HG03439 (cell line): Measurements from ENCODE around the gene DLG1.

Experiments used
- ATAC-seq: cut with Tn5 transposase; IDR thresholded peaks from one replicate; pipeline ENCODE4 v1.9.1; 2021; ENCODE audit warnings: mild to moderate bottlenecking, moderate library complexity; ENCODE audit not compliant: unreplicated experiment

Gene DLG1

DNA sequence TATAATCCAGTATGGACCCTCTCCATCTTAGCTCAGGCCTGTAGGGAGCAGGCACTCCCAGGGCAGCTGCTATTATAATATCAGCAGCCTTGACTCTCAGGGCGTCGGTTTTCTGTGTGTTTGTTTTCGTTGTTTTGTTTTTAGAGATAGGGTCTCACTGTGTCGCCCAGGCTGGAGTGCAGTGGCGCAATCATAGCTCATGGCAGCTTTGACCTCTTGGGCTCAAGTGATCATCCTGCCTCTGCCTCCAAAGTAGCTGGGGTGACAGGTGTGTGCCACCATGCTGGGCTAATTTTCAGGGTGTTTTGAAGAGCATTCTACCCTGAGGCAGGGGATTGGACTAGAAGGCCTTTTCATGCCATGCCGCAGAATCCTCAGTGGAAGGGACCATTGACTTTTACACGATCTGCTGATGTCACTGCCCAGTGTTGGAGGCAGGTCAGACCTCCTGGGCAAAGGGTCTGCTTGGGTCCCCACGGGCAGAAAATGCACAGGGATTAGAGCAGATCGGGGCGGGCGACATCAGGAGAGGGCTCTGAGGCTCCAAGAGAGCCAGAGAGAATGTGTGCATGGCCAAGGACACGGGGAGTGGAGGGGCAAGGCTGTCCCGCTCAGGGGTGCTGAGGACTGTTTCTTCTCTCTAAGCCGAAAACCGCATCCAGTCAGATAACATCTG, 276.5 kb downstream of the DLG1 start:
- ATAC-seq, result no peak

DNA sequence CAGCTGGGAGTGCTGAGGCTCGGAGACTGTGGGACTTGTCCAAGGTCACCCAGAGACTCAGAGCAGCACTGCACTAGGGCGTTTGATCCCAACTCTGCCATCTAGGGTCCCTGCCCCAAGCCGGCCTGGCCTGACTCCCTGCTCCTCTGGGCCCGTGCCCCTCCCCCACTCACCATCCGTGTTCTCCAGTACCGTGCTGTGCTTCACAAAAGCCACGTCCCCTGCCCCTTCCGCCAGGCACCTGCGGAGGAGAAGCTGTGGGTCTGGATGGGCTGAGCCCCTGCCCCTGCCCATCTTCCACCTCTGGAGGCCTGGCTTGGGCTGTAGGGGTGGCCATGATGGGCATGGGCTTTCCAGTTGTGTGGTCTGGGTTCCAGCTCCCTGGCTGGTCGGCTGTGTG, 277.2 kb downstream of the DLG1 start:
- no peak for ATAC-seq

DNA sequence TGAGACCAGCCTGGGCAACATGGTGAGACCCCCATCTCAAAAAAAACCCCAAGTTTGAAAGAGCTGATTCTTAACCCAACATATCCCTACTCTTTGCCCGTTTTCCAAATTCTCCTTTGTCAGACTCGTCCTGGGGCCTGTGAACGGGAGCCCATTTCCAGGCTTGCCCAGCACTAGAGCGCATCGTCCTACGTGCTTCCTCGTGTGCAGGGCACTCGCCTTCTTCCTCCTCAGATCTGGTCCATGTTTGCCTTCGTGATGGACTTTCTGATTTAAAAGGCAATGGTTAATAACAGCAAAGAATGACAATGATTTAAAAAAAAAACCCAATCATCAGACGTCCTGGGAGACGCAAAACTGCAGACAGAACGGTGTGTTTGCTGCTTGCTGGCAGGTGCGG, 278.9 kb downstream of the DLG1 start:
- ATAC-seq, result no peak

DNA sequence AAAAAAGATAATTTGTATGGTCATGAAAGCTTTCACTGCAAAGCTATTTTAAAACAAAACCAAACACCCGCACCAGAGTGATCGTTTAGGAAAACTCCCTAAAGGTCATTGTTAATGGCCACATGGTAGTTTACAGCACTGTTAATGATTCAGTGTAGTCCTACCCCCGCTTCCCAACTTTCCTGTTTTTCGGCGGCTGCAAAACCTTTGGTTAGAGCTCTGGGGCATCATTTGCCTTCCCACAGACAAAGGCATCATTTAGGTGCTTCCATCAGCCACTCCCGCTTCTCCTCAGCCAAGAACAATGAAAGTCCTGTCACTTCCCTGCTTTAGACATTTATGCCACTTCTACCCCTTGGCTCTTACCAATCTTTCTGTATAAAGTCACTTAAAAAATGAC, 279.4 kb downstream of the DLG1 start:
- ATAC-seq, result no peak

DNA sequence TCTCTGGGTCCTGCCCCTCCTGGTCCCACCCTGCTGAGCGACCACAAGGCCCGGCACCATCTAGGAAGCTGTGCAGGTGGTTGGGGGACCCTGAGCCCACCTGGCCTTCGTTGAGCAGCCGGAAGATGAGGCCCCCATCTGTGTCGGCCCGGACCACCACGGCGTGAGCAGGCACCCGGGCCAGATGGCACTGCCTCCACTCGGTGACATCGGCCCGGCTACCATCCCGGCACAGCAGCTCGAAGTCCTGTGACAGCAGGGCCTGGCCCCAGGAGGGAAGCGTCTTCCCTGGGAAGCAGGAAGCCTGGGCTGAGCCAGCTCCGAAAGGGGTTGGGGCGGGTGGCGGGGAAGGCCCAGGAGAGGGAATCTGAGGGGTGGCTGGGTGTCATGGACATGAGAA, 281.4 kb downstream of the DLG1 start:
- ATAC-seq, result no peak

DNA sequence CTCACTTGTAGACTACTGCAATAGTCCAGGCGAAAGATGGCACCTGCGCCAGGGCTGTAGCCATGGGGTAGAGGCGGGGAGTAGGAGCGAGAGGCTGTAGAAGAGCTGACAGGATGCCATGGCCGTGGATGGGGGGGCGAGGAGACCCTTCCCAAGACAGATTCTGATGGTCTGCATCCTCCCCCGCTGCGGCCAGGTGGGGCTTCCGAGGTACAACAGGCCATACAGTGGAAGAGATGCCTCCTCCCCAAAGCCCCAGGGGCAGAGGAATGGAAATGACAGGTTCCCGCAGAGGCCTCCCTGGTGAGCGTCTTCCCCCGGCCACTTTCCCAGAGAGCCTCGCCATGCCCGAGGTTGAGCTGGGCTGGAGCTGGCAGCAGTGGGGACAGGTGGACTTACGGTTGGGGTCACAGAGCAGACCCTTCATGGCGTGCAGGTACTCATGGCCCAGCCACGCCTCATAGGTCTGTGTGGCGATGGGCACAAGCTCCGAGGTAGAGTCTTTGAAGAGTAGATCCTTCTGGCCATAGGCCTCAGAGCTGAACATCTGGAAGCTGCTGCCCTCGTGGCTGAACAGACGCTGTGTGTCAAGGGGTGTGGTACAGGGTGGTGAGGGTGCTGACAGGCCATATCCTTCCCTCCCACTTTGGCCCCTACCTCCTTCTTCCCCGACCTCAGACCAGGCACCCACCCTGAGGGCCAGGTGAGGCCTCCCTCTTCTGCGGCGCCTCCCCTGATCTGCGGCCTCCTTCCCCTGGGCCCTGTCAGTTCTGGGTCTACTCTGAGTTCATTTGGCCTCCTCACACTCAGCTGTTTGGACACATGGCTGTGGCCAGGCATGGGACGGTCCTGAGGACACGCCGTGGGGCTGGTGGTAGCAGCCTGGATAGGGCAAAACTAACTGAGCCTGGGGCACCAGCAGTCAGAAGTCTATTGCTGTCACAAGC, 282.3 kb downstream of the DLG1 start:
- ATAC-seq, result no peak

DNA sequence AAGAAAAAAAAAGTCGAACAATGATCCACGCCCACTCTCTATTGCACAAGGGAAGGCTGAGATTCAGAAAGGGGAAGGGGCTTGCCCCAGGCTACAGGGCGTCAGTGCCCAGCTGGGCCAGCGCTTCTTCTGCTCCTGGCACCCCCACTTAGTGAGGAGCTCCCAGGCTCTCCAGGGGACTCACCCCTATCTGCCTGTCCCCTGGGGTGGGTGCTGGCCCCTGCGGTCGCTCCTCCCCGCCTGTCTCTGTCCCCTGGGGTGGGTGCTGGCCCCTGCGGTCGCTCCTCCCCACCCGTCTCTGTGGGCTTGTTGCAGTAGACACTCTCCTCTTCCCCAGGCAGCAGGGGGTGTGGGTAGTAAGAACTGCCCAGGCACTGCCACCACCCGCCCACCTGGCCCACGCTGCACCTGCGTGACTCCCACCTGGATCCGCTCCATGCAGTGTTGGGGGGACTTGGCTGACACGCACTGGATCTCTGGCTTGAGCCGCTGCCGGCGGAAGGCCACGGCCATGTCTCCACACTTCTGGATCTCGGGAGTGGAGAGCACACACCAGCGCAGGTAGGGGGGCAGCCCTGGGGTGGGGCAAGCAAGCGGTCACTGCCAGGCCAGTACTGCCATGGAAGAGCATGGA, 283.4 kb downstream of the DLG1 start:
- ATAC-seq, result no peak

DNA sequence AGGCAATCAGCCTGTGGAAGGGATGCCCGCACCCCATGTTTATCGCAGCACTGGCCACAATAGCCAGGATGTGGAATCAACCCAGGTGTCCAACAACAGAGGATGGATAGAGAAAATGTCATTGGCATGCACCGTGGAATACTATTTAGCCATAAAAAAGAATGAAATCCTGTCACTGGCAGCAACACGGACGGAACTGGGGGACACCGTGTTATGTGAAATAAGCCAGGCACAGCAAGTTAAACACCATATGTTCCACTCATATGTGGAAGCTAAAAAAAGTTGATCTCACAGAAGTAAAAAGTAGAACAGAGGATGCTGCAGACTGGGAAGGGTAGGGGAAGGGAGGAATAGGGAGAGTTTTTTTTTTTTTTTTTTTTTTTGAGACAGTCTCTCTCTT, 284.4 kb downstream of the DLG1 start:
- no peak for ATAC-seq

DNA sequence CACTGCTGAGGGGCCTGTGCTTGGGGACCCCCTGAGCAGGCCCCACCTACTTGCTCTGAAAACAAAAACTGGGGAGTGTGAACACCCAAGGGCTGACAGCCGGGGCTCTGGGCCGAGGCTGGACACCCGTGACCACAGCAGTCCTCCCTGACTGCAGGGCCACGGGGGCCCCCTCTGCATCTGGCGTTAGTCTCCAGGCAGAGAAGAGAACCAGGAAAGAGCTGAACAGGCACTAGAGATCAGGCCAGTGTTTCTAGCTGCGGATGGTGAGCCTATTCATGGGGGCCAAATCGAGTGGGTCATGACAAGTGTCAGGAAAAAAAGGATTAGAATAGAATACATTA, 285.9 kb downstream of the DLG1 start:
- no peak for ATAC-seq

DNA sequence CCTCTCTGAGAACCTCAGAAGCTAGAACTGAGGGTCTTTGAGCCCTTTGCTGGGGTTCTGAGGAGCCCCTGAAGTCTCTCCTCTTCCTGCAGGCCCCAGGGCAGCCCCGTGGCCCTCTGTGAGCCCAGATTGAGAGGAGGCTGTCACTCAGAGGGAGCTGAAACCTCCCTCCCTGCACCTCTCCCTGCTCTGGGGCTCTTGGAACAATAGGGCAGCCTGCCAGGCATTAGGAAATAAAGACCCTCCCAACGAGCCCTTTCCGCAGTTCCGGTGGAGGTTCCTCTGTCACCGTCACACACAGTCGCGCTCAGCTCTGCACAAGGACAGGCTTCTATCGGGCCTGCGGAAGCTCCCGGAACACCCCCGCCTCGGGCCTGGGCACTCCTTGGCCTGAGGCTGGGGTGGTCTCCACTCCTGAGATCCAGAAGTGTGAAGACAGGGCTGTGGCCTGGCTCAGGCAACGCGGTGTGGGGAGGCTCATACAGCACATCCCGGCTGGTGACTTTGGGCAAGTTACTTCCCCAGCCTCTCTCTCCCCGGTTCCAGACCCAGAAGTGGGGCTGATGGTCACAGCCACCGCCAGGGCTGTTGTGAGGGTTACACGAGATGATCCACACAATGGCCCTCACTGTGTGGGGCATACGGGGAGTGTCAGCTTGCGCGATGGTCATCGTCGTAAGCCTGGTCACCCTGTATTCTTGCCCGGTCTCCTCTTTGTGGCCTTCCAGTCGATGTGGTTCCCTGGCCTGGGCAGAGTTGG, 286.5 kb downstream of the DLG1 start:
- no peak for ATAC-seq

DNA sequence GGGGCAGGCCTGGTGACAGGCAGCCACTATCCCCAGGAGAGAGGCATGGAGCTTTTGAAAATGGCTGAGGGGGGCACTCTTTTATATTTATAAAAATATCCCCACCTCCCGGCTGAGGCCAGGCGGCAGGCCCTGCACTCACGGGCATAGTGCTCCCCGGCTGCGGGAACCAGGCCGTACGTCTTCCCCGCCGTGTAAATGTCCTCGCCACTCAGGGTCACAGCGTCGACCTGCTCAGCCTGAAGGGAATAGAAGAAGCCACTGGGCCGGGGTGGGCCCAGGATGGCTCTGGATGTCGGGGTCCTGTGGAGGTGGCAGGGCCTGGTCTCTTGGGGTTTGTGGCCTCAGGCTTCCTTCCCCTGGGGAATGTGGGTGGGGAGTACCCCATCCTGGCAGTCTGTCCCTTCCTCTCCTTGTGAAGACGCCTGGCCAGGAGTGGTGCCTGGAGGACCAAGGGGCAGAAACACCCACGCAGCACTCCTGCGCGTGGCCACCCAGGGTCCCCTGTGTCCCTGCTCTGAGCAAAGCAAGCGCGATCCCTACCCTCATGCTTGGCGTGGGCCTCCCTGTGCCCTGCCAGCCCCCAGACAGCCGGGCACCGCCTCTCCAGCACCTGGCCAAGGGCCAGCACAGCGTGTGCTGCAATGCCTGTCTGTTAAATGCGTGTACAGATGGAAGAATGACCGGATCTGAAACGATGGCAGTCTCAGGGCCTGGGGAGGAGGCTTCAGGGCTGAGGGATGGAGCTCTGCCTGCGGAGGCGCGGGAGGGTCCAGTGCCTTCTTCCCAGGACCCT, 287.7 kb downstream of the DLG1 start:
- no peak for ATAC-seq

DNA sequence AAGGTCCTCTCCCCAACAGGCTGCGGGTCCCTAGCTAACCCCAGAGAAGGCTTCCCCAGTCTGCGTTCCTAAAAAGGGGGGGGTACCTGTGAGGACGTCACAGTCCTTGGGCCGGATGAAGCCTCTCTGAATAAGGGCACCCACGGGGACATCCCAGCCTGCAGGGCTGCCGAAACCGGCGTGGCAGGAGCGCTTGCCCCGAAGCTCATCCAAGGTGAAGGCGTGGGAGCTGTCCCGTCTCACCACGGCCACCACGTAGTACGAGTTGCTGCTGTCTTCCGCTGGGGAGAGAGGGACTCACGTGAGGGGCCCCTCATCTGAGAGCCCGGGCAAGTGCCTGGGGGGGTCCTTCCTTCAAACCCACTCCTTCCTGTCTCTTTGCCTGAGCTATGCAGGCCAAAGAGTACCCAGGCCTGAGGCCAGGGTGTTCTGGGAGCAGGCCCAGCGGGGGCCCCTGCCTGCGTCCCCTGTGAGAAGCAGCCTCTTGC, 288.8 kb downstream of the DLG1 start:
- no peak for ATAC-seq

DNA sequence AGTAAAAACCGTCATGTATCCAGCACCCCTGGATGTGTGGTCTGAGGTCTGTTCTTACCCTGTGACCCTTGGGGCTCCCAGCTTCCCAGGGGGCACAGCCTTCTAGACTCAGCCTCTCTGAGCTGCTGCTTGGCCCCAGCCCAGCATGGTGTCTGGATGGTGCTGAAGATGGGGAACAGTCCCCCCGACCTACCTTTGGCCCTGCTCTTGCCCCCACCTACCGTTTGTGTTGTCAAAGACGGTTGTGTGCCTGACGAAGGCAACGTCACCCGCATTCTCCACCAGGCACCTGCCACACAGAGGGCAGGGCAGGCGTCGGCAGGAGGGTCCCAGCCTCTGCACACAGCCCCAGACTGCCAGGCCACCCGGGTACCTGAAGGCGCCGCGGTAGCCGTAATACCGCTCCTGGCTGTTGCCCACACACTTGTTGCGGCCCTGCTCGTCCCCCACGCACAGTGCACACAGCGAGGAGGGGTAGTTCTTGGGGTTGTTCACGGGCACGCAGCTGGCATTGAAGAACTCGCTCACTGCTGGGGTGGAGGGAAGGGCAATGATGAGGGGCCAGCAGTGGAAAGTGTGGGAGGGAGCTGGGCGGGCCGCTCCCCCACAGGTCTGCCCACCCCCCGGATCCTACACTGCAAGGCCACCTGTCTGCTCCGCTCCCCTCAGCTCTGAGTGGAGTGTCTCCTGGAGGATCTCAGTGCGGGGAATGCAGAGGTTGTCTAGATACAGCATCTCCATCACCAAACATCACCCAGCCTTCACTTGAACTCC, 289.8 kb downstream of the DLG1 start:
- no peak for ATAC-seq

DNA sequence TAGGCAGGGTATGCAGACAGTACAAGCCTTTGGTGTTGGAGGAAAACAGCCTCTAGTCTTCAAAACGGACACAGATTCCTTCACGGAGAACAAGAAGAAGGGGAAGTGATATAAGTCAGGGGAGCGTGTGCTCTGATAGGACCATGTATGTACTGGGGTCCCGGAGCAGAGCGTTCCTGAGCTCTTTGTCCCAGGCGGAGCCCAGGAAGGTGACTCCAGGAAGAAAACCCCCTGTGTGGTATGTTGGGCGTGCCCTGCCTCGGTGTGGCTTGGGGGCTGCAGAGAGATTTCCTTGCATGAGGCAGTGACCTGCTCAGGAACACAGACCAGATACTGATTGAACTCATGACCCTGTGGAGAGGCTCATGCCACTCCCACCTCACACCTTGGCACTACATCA, 290.5 kb downstream of the DLG1 start:
- ATAC-seq, result no peak

DNA sequence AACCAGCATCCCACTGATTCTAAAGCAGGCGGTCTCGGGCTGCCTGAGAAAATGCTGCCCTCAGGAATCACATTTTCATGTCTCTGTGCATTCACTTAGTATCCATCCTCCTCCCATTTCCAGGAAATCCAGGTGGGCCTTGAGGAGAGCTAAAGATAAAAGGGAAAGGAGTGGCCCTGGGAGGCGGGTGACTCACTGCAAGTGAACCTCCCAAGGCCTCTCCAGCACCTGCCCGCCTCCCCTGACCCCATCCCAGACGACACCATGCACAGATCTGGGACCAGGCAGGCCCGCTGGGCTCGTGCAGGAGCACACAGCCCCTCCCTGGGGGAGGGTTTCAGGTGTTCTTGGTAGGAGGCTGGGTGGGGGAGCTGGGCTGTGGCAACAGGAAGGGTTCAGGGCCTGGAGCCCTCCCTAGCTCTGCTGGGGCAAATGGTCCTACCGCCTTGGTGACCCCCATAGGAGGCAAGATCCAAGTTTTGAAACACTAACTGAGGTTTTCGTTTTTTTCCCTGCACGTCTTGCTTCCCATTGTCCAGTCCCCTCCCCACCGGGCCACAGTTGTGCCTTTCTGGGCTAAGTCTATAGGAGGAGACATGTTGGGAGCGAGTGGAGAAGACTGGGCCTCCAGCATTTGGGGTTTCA, 291.0 kb downstream of the DLG1 start:
- ATAC-seq, result no peak

DNA sequence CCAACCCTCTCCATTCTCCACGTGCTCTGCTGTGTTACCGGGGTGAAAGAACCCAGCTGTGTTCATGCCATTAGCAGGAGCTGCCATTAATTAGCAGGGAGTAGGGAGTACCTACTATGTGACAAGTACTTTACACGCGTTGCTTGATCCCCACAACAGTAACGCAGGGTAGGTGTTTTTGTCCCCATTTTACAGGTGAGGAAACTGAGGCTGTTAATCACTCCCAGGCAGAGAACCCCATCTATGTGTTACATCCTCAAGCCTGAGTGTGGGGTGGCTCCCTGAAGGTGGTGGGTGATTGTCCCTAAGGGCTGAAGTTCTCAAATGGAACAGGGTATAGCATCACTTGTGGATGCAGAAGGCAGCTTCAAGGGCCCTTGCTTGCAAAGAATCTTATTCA, 291.6 kb downstream of the DLG1 start:
- no peak for ATAC-seq

DNA sequence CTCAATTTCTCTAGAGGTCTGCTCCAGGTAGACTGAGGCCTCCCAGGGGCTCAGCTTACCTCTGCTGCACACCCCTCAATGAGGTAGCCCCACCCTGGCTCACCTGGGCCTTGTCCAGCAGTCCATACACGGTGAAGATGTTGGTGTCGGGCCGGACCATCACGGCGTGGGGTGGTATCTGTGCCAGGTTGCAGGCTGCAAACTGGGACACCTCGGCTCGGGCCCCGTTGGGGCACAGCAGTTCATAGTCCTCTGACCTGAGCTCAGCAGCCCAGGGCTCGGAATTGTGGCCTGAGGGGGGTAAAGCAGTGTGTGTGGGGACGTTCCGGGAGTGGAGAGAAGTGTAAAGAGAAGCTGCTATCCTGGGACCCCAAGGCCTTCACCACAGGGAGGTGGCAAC, 292.0 kb downstream of the DLG1 start:
- no peak for ATAC-seq

DNA sequence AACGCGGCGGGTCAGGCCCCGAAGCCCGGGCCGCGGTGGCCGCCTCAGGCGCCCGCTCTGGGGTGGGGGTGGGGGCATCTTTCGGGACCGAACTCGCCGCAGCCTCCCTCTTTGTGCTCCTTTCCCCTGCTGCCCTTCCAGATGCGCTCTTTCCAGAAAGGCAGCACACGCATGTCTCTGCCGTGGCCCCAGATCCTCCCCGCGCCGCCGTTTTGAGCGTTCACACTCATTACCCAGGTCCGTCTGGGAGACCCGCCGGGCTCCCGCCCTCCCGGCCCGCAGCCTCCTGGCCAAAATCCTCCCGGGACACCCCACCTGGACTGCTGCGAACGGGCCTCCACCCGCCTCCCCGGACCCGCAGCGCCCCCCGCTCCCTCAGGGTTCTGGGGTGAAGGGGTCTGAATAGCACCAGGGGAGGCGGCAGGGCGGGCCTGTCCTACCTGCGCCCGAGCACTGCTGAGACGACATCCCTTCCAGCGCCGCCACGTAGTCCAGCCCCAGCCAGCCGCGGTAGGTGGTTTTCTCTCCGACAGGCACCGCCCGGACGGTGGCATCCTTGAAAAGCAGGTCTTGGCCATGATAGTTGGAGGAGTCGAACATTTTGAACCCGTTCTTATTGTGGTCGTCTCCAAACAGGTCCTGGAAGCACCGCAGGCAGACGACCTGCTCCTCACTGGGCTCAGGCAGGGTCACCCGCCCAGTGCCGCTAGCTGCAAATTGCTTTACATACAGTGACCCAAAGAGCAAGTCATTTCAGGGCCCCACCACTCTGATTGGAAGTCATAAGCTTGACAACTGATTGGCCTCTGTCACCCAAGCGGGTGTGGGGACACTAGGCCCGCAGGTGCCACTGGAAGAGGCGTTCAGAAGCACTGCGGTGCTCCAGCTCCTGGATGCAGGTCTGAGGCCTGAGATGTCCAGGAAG, 294.7 kb downstream of the DLG1 start:
- no peak for ATAC-seq
